ENCODE results near the gene FMN2.

- TF ChIP-seq CTCF (IDR thresholded peaks at IDR 0.05): no peak
- no peak for TF ChIP-seq POLR2A (IDR thresholded peaks at IDR 0.05)
Observed at GRCh38 chr1:240201931-240202330, 110.2 kb downstream of the FMN2 start.

All from Peyer's patch (tissue), 4 donors.